GM19193 (cell line): Measurements from ENCODE around the gene KATNAL1.

Experiments used
- POLR2A ChIP-seq: IDR thresholded peaks from 4 replicates; pipeline ENCODE4 v1.6.1; 2011; ENCODE audit not compliant: insufficient read depth, insufficient read length; ENCODE audit errors: extremely low read depth

The KATNAL1 gene

DNA sequence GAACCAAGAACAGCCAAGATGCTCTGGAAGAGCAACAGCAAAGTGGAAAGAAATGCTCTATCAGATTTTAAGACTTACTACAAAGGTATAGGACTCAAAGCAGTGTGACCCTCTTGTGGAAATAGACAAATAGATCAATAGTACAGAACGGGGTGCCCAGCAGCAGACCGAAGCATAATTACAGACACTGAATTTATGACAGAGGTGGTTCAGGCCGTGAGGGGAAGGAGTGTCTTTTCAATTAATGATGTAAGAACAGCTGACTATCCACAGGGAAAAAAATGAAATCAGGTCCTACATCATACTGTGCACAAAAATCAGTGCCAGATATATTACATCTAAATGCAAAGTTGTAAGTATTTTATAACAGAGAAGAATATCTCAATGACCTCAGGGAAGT is 95.6 kb downstream of the KATNAL1 start:
- no peak for TF ChIP-seq POLR2A

DNA sequence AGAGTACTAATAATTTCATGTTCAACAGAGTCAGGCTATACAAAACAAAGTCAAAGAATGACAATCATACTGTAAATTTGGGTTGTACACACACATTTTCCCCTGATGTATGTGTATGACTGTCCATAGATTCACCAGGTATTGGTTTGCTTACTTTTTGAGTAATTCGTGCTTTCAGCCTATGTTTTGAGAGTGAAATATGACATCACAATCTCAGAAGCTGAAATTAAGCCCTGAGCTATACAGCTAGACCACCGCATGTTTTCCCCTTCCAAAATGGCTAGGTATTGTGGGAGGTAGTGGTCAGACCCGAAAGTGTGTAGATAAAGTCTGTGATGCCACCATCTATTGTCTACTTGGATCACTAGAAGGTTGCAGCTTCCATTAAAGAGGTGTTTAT is 102.8 kb downstream of the KATNAL1 start:
- TF ChIP-seq POLR2A: no peak

DNA sequence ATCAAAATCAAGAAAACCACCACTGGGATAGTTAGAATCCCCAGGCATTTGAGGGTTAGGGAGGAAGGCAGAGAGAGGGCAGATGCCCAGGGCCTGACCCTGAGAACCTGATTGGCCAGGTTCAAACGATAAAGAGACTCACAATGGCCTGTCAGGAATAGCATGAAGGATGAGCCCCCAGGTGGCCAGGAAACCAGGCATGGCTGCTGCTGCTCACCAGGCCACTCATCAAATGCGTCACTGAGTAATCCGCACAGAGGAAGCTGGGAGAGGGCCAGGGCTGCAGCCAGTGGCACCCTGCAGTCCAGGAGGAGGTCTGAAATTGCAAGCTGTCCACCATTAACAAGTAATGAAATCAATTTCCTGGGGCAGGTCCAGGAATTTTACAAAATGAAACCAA is 111.3 kb downstream of the KATNAL1 start:
- no peak for TF ChIP-seq POLR2A

DNA sequence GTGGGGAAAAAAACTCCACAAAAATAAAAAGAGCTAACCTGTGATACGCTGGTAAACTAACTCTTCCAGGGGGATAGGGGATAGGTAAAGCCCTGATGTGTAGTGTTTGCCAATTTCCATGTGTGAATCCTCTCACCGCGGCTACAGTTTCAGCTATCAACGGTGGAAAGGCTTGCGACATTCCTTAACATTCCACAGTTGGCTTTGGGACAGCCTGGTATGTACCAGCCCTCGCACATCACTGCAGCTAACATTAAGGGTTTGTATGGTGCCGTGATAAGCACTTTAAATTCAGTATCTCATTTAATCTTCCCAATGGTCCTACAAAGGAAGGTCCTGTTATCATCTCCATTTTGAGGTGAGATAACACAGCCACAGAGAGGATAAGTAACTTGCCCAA is 112.4 kb downstream of the KATNAL1 start:
- no peak for TF ChIP-seq POLR2A

DNA sequence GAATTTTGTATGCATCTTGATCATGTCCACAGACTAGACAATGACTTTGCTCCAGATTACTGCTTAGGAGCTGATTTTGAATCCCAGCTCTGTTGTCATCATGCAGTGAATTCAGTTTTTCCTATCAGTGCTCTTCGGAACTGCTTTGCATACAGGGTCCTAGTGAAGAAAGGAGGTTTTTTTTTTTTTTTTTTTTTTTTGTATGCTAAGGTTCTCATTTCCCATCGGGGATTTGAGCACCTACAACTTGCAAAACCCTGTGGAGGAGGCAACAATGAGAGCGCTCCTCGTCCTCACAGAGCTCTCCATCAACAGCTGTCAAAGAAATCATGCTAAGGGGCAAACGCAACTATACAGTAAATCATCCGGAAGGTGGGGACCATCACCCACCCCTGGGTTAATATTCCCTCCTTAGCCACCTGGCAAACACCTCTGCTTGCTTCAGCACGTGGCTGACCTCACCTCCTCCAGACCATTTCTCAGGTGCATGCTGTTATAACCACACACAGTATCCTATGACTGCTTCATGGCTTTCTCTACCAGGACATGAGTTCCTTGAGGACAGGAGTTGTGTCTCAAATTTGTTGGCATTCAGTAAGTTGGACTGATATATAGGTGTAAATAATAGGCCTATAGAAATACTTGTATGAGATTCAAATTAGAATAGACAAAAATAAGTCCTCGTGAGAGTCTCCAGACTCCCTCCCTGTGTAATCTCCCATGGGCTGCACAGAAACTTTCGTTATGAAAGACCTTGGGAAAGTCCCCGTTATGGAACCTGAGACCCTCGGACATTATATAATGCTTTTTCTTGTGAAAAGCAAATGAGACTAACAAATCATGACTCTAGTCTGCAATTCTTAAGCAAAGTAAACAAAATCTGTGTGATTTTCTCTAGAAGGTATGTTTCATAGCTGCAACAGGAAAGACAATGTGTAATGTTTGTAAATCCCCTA is 113.8 kb downstream of the KATNAL1 start:
- no peak for TF ChIP-seq POLR2A

DNA sequence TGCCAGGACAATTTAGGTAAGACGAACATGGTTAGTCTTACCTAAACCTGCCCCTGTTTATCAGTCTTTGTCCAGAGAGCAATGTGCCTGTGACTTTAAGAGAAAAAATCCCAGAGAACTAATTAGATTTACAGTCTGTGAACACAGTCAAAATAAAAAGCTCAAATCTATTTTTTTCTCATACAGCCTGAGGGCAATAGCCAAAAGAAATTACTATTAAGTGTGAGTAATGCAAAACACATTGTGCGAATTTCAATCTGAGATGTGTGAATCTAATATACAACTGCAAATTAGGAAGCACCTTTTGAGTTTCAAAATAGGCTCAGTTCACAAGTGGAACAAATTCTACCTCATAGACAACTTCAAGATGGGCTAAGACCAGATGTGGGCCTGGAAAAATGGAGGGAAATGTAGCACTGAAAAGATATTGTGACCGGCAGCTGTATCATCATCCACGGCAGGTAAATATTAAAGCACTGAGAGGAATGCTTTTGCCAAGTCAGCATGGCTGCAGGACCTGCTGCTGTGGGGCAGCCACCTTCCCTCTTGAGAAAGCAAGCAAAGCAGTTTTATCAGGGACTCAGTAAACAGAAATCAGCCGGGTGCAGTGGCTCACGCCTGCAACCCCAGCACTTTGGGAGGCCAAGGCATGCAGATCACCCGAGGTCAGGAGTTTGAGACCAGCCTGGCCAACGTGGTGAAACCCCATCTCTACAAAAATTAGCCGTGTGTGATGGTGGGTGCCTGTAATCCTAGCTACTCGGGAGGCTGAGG is 114.8 kb downstream of the KATNAL1 start:
- TF ChIP-seq POLR2A: no peak

DNA sequence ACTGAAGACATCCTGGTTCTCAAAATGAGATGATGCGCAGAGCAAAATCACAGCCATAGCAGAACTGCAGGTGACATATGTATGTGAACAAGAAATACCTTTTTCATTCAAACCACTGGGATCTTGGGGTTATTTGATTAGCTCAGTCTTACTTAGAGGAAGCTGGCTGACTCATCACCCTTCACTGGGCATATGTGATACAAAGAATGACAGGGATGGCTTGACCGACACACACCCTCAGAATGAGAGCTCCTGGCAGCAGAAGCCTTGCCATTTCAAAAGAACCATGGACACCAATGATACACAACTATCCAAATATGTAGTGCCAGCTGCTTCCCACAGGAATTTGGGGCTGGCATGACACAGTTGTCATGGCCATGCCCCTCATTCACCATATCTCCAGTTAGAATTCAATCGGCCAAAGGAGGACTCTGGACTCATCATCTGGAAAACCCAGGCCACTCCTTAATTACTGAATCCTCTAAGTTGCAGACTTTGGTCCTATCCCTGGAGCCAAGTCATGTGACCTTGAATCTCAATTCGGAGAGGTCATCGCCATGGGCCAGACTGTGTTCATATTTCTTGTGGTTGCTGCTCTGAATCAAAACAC is 115.8 kb downstream of the KATNAL1 start:
- TF ChIP-seq POLR2A: no peak

DNA sequence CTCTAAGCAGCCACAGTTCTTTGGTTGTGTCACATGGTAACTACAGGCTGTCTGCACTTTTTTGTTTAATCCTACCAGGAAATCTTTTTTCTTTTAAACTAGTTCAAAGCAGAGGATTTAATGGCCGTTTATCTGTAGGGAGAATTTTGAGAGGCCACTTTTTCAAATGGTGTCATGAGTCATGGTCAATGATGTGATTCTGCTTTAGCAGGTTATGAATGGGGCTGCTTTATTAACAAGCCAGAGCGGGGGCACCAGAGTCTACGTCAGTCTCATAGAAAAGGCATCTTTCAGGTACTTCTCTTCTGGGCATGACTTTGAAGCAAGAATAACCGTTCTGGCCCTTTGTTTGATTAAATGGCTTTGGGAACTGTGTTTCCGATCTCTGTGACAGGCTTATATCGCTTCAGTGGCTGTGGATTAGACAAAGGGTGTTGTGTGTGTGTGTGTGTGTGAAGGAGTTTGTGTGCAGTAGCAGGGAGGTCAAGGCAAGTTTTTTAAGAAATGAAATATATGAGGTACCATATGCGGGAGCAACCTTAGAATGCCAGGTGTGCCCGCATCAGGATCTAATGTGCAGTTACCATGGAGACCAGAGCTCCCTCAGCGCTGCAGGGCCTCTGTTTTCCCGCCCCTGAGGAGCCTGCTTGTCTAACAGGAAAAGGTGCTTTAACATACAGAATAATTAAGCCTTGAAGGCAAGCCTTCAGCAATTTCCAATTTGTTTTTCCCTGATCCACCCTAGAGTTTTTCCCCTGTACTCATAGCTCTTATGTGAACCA is 120.5 kb downstream of the KATNAL1 start:
- TF ChIP-seq POLR2A: no peak

DNA sequence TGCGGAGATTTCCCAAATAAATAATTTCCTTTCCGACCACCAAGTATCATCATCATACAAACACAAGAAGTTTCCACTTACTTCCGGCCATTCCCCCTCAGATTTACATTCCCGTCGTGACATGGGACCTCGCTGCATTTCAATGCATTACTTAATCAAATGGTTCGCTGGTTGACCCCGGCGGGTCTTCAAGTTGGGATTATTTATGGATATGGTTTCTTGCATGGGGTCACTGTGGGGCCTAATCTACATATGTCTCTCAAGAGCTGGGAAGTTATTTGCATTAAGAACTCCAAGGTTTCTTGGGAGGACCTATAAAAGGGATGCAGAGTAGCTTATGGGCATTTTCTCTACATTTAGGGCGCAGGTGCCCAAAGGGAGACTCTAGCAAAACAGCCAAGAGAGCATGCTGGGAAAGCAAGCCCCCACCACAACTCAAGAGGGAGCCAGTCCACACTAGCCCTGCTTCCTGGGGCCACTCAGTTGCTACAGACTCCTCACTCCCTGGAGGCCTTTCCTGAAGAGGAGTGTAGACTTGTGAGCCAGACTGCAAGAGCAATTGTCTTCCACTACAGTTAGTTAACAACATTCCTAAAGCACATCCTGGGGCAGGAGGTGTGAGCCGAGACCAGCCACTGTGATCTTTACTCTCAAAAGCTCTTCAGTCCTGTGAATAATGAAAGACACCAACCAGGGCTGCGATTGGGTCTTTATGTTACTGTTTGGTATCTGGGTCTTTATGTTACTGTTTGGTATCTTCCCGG is 125.3 kb downstream of the KATNAL1 start:
- TF ChIP-seq POLR2A: no peak

DNA sequence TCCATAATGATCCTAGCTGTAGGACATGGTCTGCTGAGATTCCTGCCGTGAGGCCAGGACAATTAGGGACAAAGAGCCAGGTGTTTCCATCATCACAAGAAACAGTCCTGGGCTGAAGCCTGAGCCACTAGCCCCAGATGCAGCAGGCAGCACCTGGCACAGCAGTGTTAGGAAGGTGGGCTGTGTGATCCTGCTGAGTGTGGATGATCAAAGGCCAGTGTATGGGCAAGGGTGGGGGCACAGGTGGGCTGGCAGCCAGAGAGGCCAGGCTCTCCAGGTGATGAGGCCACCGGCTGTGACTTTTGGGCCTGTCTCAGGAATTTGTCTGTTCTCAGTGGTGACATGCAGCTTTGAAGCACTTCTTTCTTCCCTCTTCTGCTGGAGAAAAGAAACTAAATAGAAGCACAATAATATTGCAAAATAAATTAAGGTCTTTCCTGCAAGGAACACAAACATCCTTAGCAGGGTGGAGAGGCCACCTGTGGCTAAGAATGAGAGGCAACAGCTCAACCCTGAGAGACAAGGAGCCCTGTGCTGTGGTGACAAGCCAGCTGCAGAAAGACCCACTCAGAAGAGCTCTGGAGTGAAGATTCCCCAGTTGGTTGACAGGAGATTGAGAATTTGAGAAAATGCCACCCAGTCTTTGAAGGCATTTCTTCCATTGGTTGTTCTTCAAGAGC is 127.6 kb downstream of the KATNAL1 start:
- no peak for TF ChIP-seq POLR2A

DNA sequence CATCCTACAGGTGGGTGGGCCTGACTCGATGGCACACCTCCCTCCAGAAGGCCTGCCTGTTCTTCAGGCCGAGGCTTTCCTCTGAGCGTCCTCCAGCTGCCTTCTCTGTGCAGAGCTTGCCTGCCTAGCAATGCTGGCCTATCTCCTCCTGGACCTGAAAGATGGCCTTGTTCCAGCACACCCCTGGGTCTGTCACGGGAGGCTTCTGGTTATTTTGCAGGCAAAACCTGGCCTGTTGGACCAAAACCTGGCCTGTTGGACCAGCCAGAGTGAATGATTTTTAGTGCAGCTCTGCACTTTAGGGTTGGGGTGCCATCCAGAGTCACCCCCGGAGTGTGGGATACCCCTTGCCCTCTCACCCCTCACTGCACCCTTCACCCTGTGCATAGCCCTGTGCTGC is 128.4 kb downstream of the KATNAL1 start:
- no peak for TF ChIP-seq POLR2A

DNA sequence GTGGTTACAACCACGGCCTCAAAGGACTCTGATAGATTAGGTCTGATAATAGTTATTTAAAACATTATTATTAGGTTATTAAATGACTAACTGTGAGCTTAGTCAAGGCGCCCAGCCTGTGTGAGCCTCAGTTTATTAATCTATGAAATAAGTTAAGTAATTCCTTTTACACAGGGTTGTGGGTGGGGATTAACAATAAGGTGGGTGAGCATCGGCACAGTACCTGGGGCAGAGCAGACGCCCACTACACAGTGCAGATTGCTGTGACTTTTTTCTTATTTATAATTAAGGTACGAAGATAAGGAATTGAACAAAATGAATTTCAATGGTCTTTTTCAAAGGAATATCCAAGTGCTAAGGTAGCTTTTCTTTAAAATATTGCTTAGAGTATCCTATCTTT is 132.2 kb downstream of the KATNAL1 start:
- TF ChIP-seq POLR2A: no peak

DNA sequence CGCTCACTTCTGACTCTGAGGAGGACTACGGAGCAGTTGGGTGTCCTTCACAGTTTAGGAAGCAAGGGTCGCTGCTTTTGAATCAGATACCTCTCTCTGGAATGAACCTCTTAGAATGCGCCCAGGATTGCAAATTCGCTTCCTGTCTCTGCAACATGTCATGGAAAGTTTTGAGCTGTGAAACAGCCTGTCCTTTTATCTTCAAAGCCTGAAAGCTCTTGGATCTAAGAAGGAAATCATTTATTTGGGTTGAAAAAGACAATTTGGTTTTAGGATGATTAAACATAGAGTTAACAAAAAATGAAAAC is 134.1 kb downstream of the KATNAL1 start:
- no peak for TF ChIP-seq POLR2A

DNA sequence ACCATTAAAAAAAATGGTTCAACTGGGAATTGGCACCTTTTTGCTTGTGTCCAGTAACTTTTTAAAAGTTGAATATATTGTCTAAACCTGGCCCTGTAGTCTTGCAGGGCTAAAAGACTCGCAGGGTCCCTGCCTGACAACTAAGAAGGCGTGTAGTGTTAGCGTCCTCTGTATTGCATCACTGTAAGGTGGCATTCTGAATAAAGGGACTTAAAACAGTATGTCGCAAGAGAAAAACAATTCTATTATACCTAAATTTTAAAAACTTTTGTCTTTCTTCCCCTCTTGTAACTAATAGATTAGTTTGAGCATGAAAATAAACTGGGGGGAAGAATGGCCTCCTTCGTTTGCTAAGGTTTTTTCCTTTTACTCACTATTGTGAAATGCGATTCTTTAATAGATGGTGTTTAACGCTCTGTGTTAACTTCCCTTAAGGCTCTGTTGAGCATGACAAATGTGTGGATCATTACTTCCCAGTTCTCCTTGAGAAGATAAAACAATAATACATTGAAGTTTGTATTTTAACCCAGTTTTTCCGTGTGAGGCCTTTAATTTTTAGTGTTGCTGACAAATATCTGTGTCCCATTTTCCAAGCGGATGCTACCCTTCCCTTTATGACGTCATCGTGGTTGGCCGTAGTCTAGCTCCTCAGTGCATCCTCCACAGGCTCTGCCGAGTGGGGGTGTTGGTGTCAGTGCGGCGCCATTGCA is 134.6 kb downstream of the KATNAL1 start:
- no peak for TF ChIP-seq POLR2A

DNA sequence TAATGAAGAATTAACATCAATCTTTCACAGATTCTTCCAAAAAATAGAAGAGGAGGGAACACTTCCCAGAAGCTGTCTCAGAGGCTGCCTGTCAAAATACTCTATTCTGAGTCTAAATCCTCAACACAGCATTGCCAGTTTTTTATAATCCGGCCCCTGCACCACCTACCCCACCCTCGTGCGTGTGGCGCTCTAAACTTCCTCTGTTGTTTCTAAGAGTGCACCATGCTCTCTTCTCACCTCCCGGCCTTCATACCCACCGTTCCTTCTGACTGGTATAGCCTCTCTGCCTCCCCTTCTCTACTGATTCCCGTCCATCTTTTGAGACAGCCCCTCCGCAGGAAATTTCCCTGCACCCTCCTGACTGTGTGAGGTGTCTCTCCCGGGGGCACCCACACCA is 136.8 kb downstream of the KATNAL1 start:
- no peak for TF ChIP-seq POLR2A
